ENCODE data around the gene MAP3K21. TPM values are rescaled to one million over a fixed set of nuclear protein-coding genes. Genes with fewer than 3 reads are reported as not detected.

The MAP3K21 gene
- total RNA-seq, 1 donor from 2014 or later: 0.80 TPM

DNA sequence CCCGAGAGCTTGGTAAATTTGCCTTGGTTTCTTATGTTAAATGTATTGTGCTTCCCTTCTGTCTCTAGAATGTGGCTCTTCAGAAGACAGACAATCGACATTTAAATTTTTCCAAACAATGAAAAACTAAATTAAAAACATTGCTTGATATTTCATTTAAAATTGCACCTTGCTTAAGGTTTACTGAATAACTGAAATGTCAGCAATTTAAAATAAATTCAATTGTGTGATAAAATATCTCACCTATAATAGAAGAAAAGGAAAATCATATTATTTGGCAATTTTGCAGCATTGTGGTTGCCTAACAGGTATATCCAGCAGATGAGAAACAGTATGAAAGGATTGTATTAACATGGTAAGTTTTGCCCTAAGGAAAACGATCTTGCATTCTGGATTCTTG, 56.5 kb downstream of the MAP3K21 start:
- intact Hi-C loops (cut with micrococcal nuclease): no loop called here

DNA sequence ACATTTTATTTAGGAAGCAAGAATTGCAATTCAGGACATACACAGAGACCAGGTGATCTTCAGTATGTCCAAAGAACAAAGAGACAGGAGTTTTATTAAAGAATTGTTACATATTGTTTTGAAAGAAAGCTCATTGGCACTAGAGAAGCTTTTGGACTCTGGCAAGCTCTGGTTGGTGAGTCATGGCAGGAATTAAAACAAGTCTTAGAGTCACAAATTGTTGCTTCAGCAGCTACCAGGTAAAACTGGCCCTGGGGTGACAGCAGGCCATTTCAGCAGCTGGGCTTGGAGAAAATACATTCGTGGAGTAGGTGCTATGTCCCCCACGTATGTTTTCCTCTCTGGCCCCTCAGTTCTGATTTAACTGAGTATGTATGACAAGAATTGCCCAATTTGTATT, 58.8 kb downstream of the MAP3K21 start:
- intact Hi-C loops (cut with micrococcal nuclease): no loop called here

DNA sequence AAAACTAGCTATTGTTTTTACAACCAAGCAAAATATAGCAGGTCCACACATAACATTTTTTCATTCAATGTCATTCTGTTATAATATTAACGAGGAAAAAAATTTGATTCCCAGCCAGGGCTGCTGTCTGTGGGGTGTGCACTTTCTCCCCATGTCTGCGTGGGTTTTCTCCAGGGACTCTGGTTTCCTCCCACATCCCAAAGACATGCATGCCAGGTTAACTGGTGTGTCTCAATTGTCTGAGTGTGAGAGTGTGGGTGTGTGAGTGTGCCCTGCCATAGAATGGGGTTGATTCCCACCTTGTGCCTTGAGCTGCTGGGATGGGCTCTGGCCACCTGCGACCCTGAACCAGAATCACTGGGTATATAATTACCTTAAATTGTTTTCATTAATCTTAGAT, 60.1 kb downstream of the MAP3K21 start:
- intact Hi-C loops (cut with micrococcal nuclease): no loop called here

DNA sequence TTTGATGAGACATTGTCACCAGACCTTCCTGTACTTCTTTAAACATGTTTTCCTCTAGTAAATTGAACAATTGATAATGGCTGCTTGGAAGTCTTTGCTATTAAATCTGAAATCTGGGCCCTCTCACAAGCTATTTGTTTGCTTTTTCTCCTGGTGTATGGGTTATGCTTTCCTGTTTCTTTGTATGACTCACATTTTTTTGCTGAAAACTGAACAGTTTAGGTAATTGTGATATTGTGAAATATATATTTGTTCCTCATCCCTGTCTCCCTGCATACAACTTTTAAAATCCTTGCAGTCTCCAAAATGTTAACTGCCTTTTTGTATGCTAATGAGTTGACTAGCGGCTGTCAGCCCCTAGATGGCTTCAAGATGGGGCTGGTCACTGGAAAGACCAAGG, 61.6 kb downstream of the MAP3K21 start:
- intact Hi-C loops (cut with micrococcal nuclease): no loop called here

DNA sequence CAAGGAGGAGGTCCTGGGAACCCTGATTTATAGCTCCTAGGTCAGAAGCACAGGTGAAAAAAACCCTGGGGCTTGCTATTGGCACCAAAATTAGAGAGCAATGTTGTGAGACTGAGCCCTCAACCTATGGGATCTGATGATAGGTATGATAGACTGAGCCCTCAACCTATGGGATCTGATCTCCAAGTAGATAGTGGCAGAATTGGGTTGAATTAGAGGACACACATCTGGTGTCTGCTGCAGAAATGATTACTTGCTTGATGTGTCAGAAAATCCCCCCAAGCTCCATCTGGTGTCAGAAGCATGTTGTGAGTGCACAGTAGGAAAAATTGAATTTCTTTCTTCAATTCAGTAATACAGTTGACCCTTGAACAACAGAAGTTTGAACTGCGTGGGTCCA, 62.4 kb downstream of the MAP3K21 start:
- intact Hi-C loops (cut with micrococcal nuclease): no loop called here

DNA sequence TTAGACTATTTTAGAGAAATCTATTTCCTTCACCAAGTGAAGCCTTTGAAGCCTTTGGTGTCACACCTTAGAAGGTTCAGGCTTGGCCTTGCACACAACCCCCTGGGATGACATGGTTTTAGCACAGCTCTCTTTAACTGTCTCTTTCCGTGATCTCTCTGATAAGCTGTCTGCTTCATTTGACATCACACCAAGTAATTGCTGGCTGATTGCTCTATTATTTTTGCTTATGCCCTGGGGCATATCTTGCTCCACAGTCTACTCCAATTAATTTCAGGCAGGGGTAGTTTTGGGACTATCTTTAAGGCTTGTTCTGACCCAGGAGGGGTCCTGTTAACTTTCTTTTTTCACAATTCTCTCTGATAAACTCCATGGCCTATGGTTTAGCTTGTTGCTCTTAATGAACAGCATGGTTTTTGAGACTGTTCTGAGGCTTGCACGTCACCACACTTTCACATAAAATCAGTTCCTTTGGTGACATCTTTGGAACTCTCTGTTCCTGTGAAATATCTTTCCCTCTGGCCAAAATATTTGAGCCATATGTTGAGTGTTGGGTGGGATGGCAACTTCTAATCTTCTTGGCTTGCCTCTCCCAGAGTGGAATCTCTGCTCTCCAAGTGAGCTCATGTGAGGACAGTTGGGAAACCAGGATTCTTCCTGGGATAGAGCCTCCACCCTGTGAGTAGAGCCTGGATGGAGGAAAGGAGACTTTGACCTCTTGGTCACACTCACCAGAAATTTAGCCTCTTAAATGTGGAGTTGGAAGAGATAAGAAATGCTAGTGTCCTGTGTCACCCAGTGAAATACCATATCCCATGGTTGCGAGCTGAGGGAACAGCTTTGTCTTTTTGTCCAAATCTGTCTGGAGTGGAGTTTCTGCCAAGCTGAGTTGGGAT, 63.6 kb downstream of the MAP3K21 start:
- intact Hi-C loops (cut with micrococcal nuclease): no loop called here

DNA sequence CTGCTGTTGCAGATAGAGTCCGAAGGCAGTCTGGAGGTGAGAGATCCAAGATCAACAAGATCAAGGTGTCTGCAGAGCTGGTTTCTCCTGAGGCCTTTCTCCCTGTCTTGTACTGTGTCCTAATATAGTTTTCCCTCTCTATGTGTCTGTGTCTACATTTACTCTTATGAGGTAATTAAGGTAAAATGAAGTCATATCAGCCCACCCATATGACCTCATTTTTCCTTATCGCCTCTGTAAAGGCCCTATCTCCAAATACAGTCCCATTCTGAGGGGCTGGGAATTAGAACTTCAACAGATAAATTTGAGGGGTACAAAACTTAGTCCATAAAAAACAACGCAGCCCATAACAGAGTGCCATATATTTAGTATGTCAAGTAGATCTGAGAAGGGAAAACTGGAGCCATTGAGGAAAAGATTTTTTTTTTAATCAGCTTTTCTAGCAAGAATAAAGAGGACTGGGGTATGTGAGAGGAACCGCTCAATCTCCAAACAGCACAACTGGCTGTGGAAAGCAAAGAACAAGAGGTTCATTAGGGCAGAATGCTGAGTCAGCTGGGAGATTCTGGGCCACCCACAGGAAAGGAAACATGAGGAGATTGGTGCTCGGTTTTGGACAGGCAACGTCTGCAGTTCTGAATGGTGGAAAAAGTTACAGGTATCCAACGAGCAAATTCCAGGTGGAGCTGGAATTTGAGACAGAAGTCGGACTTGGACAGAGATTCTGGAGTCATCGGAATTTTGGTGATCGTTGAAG, 65.7 kb downstream of the MAP3K21 start:
- intact Hi-C loops (cut with micrococcal nuclease): no loop called here

DNA sequence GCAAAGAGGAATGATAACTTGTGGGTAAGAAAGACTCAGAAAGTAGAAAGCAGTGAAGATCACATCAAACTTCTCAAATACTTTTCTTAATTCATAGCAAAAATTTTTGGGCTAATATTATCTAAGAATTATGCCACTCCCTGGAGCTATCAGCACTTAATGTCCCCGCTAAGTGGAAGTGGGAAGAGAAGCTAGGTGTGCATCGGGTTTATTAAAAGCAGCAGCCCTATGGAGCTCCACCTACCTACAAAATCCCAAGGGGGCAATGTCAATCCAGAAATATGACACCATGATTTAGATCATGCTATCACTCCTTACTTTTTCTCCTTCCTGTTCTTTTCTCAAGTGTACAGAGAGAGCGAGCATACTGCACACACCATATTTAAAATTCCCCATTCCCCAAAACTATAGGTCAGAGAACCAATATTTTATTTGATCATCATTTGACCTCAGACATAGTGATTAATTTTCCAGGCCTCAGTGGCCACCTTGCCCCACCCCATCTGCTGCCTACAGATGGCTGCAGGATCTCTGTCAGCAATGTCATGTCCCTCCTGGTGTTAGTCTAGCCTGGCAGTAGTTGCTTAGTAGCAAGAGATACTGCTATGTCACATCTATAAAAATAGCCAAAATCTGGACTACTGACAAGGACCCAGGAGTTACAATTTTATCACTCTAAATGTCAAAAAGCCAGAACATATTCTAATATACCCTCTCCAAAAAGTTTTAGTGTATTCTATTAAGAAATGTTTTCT, 66.6 kb downstream of the MAP3K21 start:
- intact Hi-C loops (cut with micrococcal nuclease): no loop called here

DNA sequence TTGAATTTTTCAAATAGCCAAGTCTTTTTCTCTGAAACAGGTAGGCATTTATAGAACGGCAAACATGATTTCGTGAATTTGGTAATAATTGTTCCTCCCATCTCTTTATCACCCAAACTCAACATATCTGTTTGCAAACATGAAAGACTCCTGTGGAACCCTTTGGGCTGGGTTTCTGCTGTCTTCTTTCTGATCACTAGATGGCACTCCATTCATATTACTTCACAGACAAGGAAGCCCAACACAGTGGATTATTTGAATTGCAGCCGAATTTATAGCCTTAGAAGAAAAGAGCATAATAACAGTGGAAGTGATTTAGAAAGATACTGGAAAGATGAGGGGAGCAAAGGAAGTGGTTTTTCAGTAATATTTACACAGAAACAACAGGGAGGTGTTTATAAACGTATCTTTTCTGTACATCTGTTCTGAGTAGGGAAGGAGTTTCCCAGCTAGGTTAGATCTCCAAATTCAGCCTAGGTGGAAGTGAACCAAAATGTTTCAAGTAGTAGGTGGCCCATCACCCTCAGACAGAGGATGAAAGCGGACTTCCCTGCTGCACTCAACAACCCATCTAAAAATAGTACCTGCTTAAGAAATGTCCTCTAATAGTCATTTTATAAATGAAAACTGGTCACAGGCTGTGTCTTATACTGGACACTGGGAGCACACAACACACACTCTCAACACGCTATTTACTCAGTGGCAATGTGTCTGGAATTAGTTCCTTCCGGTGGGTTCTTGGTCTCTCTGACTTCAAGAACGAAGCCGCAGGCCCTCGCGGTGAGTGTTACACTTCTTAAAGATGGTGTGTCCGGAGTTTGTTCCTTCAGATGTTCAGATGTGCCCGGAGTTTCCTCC, 67.6 kb downstream of the MAP3K21 start:
- intact Hi-C loops (cut with micrococcal nuclease): loop anchor here (1.0 kb wide), 2 partner anchors 396 to 671 kb away; no protein-coding TSS in a partner anchor

DNA sequence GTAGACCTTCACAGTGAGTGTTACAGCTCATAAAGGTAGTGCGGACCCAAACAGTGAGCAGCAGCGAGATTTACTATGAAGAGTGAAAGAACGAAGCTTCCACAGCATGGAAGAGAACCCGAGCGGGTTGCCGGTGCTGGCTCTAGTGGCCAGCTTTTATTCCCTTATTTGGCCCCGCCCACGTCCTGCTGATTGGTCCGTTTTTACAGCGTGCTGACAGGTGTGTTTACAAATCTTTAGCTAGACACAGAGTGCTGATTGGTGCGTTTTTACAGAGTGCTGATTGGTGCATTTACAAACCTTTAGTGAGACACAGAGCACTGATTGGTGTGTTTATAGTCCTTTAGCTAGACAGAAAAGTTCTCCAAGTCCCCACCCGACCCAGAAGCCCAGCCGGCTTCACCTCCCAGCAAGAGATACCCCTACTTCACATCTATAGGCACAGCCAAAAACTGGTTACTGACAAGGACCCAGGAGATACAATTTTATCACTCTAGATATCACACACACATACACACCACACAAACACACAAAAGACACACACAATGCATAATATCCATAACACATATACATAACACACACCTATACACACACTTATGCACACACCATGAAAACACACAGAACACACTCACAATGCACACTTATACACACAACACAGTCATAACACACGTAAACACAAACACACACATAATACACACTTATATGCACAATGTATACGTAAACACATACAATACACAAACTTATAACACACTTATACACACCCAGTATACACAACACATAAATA, 68.5 kb downstream of the MAP3K21 start:
- intact Hi-C loops (cut with micrococcal nuclease): loop anchor here (1.0 kb wide), 2 partner anchors 395 to 670 kb away; no protein-coding TSS in a partner anchor

DNA sequence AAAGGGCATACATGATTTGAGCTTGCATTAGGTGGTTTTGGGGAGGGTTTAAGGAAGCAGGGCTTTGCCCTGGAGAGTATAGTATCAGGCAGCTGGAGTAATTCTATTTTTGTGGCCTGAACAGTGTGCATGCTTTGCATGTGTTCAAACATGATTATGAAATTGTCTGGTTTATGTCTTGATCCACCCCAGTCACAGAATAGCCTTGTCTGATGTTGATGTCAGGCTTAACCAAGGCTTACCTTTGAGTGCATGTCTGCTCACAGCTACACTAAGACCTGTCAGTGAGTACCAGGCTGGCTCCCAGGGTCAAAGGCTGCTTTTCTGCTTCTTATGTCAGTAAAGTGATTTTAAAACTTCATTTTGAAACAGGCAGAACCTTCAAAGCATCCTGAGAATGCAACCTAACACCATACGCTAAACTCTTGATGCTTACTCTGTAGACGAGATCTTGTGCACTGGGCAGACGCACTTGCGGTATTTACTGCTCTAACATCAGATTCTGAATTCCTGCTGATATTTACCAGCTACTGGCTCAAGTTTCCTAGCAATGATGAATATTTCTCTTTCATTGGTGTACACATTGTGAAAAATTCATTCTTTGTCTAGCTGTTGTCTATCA, 78.9 kb downstream of the MAP3K21 start:
- intact Hi-C loops (cut with micrococcal nuclease): no loop called here

DNA sequence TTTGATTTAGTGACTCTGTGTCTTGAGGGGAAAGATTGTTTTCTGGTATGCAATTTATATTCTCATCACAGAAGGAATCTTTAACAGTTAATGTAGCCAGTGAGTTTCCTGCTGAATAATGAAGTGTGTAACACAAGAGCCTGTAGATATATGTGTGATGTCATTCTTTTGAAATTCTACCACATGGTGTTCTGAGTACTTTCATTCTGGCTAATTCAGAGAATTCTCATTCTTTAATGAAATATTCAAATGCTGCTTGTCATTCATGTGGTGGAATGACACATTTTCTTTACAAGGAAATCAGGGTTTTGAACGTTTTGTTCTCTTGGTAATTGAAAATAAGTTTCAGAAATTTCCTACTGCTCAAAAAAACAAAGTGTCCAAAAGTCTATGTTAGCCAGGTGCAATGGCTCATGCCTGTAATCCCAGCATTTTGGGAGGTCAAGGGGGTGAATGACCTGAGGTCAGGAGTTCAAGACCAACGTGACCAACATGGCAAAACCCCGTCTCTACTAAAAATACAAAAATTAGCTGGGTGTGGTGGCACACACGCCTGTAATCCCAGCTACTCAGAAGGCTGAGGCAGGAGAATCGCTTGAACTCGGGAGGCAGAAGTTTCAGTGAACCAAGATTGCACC, 79.6 kb downstream of the MAP3K21 start:
- intact Hi-C loops (cut with micrococcal nuclease): no loop called here

DNA sequence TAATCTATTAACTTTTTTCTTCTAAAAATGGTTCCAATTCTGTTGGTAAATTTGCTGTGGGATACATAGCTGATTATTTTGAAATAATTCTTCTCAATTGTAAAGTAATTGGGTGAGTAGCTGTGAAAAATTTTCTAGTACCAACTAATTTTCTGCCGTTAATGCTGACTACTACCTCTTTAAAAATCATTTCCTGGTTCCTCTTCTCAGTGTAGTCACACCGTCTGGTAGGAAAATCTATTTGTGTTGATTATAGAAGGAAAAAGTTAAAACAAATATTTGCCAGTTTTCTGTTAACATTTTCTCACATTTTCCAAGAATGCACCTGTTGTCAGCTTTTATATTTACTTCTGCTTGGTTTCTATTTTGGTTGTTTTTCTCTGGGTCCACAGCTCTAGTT, 82.0 kb downstream of the MAP3K21 start:
- intact Hi-C loops (cut with micrococcal nuclease): no loop called here

DNA sequence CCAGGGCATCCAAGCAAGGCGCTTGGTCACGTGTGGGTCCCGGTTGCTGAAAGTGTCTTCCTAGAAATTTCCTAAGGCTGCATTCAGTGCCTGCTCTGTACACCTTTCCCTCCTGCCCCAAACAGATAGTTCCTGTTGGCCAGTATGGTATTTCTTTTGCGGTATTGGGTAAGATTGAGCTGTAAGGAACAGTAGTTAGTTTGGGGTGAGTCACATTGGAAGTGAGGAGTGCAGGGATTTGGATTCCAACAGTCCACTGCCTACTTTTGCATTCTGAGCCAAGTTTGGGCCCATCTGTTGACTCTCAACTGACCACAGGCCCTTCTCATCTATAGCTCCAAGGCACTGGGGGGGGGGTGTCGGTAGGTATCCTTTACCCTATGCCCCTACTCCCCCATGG, 83.4 kb downstream of the MAP3K21 start:
- intact Hi-C loops (cut with micrococcal nuclease): no loop called here

DNA sequence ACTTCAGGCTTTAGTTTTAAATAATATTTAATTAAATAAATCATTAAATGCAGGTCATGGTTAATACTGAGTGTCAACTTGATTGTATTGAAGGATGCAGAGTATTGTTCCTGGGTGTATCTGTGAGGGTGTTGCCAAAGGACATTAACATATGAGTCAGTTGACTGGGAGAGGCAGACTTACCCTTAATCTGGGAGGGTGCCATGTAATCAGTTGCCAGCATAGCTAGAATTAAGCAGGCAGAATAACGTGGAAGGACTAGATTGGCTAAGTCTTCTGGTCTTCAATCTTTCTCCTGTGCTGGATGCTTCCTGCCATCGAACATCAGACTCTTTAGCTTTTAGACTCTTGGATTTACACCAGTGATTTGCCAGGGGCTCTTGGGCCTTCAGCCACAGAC, 85.3 kb downstream of the MAP3K21 start:
- intact Hi-C loops (cut with micrococcal nuclease): no loop called here

DNA sequence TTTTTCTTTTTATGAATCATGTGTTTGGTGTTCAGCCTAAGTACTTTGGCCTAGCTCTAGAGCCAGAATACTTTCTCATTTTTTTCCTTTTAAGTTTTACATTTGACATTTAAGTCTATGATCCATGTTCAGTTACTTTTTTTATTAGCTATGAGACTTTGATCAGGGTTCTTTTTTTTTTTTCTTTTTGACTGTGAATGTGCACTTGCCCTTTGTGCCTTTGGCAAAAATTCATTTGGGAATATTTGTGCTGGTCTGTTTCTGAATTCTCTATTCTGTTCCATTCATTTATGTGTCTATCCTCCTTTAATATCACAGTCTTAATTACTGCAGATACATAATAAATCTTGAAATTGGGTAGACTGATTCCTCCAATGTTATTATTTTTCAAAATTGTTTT, 93.8 kb downstream of the MAP3K21 start:
- intact Hi-C loops (cut with micrococcal nuclease): no loop called here

DNA sequence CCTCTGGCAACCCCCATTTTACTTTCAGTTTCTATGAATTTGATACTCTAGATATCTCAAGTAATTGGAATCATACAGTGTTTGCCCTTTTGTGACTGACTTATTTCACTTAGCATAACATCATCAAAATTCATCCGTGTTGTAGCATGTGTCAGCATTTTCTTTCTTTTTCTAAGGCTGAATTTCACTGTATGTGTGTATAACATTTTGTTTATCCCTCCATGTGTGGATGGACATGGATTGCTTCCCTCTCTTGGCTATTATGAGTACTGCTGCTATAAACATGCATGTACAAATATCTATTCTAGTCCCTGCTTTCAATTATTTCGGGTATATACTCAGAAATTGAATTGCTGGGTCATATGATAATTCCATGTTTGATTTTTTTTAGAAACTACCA, 97.3 kb downstream of the MAP3K21 start:
- intact Hi-C loops (cut with micrococcal nuclease): no loop called here

DNA sequence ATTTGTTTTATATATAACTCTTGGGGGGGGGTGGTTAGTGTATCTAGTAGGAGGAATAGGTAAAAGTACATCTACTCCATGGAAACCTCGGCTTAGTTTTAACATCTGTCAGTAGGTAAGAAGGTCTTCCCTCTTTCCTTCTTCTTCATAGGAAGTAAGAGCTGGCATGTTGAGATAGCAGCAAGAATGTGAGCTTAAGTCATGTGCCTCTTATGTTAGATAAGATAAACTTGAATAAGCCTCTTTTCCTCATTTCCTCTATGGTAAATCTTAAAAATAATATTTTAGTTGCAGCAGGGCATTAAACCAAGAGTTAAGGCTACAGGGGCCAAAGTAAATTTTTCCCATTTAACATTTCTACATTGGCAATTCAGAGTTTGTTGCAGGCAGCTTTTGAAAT, 100.4 kb downstream of the MAP3K21 start:
- intact Hi-C loops (cut with micrococcal nuclease): no loop called here

DNA sequence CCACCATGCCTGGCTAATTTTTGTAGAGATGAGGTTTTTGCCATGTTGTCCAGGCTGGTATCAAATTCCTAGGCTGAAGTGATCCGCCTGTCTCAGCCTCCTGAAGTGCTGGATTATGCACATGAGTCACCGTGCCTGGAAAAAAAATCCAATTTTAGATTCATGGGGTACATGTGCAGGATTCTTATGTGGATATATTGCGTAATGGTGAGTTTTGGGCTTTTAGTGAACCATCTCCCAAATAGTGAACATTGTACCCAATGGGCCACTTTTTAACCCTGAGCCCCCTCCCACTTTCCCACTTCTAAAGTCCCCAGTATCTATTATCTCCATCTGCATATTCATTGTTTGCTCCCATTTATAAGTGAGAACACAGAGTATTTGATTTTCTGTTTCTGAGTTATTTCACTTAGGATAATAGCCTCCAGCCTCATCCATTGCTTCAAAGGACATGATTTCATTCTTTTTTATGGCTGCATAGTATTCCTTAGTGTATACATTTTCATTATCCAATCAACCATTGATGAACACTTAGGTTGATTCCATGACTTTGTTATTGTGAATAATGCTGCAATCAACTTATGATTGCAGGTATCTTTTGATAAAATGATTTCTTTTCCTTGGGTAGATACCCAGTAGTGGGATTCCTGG, 104.4 kb downstream of the MAP3K21 start:
- intact Hi-C loops (cut with micrococcal nuclease): no loop called here

All from T-helper 2 cell treated with Interferon-gamma antibody and Interleukin-4, amounts not matched to agents 100 ng/mL and 5 ng/mL, for 36 hours (primary cell).